ENCODE results near the gene TUBB.

TUBB gene

DNA sequence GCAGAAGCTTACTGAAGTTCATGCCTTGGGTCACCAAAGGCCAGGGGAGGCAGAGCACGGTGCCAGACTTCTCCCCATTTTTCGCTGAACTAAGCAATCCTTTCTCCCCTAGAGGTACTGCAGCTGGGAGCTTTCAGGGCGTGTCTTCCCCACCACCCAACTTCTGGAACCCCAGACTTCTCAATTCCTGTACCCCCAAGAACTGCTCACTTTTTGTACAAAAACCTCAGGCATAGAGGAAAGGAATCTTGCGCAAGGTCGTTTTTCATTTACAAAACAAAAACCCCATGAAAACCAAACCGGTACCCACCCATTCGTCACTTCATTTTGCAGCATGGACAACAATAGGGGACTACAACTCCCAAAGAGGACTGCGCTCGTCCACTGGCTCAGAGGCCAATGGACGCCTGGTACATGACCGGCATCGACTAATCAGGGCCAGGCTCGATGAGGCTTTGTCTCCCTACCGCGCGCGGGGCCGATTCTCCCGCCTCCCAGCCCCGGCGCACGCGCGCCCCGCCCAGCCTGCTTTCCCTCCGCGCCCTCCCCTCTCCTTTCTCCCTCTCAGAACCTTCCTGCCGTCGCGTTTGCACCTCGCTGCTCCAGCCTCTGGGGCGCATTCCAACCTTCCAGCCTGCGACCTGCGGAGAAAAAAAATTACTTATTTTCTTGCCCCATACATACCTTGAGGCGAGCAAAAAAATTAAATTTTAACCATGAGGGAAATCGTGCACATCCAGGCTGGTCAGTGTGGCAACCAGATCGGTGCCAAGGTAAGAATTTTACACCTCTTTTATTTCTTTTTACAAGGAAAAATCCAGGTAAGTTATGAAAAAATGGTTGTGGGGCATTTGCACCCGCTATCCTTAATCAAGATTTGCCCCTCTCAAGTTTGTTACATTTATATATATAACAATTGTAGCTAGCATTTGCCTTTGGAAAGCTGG lies at the start of gene TUBB:
Gene TUBB (plus strand): TSS at position 562 of the 947 bp plus-strand sequence. CDS start 155 bp downstream, at position 717.
- DNase-seq = peak; percentile 96

- no peak for DNase-seq
Observed at GRCh38 chr6:30670760-30671527, 49.2 kb upstream of the TUBB start.

GRCh38 chr6:30672445-30673253 lies 47.5 kb upstream of the TUBB start, which contains the start of gene DHX16:
DHX16 (minus strand) TSS chr6:30673006; CDS start chr6:30672841, 165 bp downstream.
- peak; percentile 97 for DNase-seq

DNA sequence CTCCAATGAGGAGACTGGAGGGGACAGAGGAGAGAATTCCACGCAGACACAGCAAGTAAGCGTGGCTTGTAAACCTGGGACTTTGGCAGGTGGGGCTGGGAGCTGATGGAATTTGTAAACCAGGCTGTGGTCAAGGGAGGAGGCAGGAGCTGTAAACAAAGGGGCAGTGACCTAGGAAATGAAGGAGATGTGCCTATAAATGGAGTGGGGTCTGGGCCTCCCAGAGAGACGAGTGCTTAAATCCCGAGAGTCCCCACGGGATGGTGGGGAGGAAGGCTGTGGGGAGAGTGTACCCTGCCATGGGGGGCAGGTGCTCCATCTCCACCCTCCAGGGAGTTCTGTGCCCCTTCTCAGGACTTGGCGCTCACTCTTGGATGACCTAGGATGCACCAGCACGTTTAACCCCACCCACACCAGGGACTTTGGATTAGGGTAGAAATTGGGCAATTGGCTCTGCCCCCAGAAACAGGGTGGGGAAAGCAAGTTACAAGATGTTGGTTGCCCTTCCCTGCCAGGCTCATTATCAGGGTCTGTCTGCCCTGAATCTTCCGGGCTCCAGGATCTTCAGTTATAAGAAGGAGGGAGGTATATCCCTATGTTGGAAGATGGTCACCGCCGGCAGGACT lies 43.4 kb upstream of the TUBB start:
- no peak for DNase-seq

DNA sequence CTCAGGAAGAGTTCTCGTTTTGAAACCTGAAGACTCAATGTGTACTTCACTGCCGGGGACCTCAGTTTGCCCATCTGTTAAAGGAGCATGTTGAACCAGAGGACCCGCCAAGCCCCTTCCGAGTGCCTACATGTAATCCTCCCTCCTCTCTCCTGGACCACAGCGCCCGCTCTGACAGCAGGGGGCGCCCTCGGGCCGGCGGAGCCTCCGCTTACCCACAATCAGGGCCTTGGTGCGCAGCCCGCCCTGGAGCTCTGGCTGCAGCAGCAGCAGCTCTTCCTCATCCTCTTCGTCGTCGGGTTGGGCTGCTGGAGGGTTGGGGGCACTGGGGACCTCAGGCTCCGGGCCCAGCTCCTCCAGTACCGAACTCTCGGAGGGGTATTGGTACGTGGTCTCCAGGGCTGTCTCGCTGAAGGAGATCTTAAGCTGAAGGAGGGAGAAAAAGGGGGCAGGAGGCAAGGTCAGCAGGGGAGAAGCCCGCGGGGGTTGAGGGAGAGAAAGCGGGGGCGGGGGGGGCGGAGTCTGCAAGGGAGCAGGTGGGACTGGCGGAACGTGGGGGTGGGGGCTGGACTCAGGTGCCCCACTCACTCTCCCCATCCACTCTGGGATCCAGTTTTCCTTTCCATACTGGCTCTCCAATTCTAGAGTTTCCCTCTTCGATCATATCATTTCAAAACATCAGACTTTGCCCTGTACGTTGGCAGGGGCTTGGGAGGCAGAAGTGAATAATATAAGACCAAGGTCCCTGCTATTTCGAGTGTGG lies 41.0 kb upstream of the TUBB start:
- DNase-seq = peak; percentile 62

DNA sequence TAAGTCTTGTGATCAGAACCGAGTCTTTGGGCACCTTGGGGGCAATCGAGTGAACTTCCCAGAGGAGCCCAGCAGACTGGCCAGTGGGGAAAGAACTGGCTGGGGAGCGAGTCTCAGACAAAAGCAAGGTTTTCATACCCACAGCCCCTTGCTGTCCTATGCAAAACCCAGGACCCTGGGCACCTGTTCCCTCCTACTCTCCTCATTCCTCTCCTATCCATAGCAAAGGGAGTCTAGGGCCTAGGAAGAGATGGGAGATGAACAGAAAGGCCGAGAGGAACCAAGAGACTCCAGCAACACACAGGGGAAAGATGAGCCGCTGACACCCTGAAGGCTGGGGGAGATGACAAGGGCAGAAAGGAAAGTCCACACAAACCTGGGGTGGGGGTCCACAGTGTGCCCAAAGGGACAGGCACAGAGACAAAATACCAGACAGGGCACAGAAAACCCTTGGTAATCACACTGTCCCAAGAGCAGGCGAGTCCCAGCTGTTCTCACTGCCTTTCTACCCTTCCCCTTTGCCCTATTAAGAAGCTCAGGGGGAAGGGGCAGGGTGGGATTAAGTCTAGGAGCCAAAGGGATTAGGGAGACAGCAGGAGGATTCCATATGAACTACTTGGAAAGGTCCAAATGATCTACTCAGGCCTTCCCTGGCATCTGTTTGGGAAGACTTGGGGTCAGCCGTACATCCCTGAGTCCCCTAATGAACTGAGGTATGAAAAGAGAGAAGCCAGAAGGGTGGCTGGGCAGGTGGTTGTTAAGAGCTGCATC lies 40.2 kb upstream of the TUBB start:
- no peak for DNase-seq

- DNase-seq = no peak
Observed at GRCh38 chr6:30681766-30682142, 38.4 kb upstream of the TUBB start.

- no peak for DNase-seq
Observed at GRCh38 chr6:30682143-30683117, 37.7 kb upstream of the TUBB start.

- no peak for DNase-seq
Observed at GRCh38 chr6:30683183-30683979, 36.8 kb upstream of the TUBB start.

DNA sequence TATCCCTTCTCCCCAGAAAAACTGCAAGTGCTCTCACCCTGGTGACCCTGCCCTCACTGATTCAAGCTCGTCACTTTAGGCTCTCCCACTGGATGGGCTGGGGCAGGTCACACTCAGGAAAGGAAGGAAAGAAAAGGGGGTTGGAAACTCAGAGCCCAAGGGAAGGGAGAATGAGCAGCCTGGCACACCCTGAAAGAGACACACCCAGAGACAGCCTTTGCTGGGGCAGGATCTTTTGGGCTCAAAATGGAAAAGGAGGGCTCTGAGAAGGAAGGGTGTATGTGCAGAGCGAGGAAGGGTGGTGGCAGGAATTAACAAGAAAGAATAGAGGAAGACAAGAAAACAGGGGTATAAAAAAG lies 36.2 kb upstream of the TUBB start:
- DNase-seq = no peak

GRCh38 chr6:30684386-30685156 lies 35.6 kb upstream of the TUBB start:
- DNase-seq = no peak

- DNase-seq = no peak
Observed at GRCh38 chr6:30685157-30686008, 34.8 kb upstream of the TUBB start.

DNA sequence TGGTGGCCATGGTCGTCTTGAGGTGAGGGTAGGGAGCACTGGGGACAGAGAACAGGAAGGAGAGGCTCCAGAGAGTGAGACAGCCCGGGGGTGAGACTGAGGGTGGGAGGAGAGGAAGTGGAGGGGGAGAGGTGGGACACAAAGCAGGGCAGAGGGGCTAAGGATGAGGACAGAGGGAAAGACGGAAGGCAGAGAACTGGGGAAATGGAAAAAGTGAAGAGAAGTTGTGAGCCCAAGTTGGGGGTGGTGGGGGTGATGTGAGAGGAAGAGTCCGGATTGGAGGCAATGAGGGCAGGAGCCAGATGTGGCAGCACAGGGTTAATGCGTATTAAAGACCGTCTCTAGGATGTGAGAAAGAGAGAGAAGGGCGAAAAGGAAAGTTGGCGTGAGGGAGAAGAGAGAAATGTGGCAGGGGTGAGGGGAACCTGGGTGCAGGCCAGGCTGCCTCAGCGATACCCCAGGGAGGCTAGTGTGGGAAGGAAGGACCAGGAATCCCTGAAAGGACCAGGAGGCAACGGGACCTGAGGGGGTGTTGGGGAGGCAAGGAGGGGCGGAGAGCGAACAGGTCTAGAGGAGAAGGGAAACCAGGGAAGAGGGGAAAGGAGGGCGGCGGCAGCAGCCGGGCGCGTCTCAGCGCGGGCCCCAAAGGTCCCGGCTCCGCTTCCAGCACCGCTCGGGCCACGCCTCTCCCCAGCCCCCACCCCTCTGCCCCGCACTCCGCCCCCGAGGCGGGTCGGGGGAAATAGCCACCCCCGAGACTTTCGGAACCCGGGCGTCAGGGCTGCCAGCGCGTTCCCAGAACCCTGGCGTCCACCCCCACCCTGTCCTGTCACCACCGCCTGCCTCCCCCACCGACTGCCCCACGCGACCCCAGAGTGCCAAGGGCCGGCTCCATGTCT lies 33.9 kb upstream of the TUBB start, which contains the start of gene PPP1R18:
Gene PPP1R18 (minus strand): TSS at position 637 of the 899 bp plus-strand sequence. CDS start 627 bp downstream, at position 10.
- peak; percentile 41 for DNase-seq

GRCh38 chr6:30686908-30687658 lies 33.1 kb upstream of the TUBB start:
- DNase-seq = peak; percentile 83
